ENCODE results near the gene ARL4A.

The ARL4A gene

GRCh38 chr7:12722636-12723605, 35.5 kb downstream of the ARL4A start:
- no peaks in the 10 kb centered on the region for H3K9me3 ChIP-seq (ENCODE audit: control insufficient read depth in 1 of 2, low read length in 2 of 2)
- H3K4me3 ChIP-seq (ENCODE audit: low read depth in 1 of 2, low read length in 2 of 2) = no peak overlapping the region
- H3K4me1 ChIP-seq (ENCODE audit: control insufficient read depth in 1 of 2, insufficient read depth in 2 of 2, low read length in 2 of 2) = peaks cover 0 to 8% of the 10 kb centered on the region in 2 donors
- H3K9ac ChIP-seq (ENCODE audit: low read depth in 1 of 2, low read length in 2 of 2) = no peak overlapping the region
- H3K36me3 ChIP-seq (ENCODE audit: control insufficient read depth in 1 of 2, insufficient read depth in 2 of 2, low read length in 2 of 2) = no peaks in the 10 kb centered on the region
- H3K27me3 ChIP-seq (ENCODE audit: control insufficient read depth in 1 of 2, insufficient read depth in 2 of 2, low read length in 2 of 2) = no peaks in the 10 kb centered on the region
- H3K27ac ChIP-seq (ENCODE audit: low read depth, low read length) = no peak overlapping the region

- Histone ChIP-seq H3K4me1 (ENCODE audit: control insufficient read depth in 1 of 2, insufficient read depth in 2 of 2, low read length in 2 of 2) (peaks cover 0 to 8% of the 10 kb centered on the region in 2 donors), H3K27ac (ENCODE audit: low read depth, low read length) (no peak overlapping the region), H3K27me3 (ENCODE audit: control insufficient read depth in 1 of 2, insufficient read depth in 2 of 2, low read length in 2 of 2) (no peaks in the 10 kb centered on the region), H3K9ac (ENCODE audit: low read depth in 1 of 2, low read length in 2 of 2) (no peak overlapping the region), H3K4me3 (ENCODE audit: low read depth in 1 of 2, low read length in 2 of 2) (no peak overlapping the region), H3K9me3 (ENCODE audit: control insufficient read depth in 1 of 2, low read length in 2 of 2) (no peaks in the 10 kb centered on the region), H3K36me3 (ENCODE audit: control insufficient read depth in 1 of 2, insufficient read depth in 2 of 2, low read length in 2 of 2) (no peaks in the 10 kb centered on the region)
Measured at GRCh38 chr7:12725575-12726316, 38.3 kb downstream of the ARL4A start.

- H3K36me3 ChIP-seq (ENCODE audit: control insufficient read depth in 1 of 2, insufficient read depth in 2 of 2, low read length in 2 of 2) = no peaks in the 10 kb centered on the region
- H3K4me1 ChIP-seq (ENCODE audit: control insufficient read depth in 1 of 2, insufficient read depth in 2 of 2, low read length in 2 of 2) = peaks cover 0 to 12% of the 10 kb centered on the region in 2 donors
- H3K4me3 ChIP-seq (ENCODE audit: low read depth in 1 of 2, low read length in 2 of 2) = no peak overlapping the region
- no peak overlapping the region for H3K27ac ChIP-seq (ENCODE audit: low read depth, low read length)
- no peaks in the 10 kb centered on the region for H3K9me3 ChIP-seq (ENCODE audit: control insufficient read depth in 1 of 2, low read length in 2 of 2)
- no peaks in the 10 kb centered on the region for H3K27me3 ChIP-seq (ENCODE audit: control insufficient read depth in 1 of 2, insufficient read depth in 2 of 2, low read length in 2 of 2)
- H3K9ac ChIP-seq (ENCODE audit: low read depth in 1 of 2, low read length in 2 of 2) = no peak overlapping the region
Measured at GRCh38 chr7:12726908-12727307, 39.5 kb downstream of the ARL4A start.

- Histone ChIP-seq H3K9me3 (ENCODE audit: control insufficient read depth in 1 of 2, low read length in 2 of 2) (no peaks in the 10 kb centered on the region), H3K27me3 (ENCODE audit: control insufficient read depth in 1 of 2, insufficient read depth in 2 of 2, low read length in 2 of 2) (no peaks in the 10 kb centered on the region), H3K36me3 (ENCODE audit: control insufficient read depth in 1 of 2, insufficient read depth in 2 of 2, low read length in 2 of 2) (no peaks in the 10 kb centered on the region), H3K9ac (ENCODE audit: low read depth in 1 of 2, low read length in 2 of 2) (no peak overlapping the region), H3K27ac (ENCODE audit: low read depth, low read length) (no peak overlapping the region), H3K4me1 (ENCODE audit: control insufficient read depth in 1 of 2, insufficient read depth in 2 of 2, low read length in 2 of 2) (peaks cover 0 to 11% of the 10 kb centered on the region in 2 donors), H3K4me3 (ENCODE audit: low read depth in 1 of 2, low read length in 2 of 2) (no peak overlapping the region)
Measured at GRCh38 chr7:12727455-12728191, 40.2 kb downstream of the ARL4A start.

- Histone ChIP-seq H3K4me1 (ENCODE audit: control insufficient read depth in 1 of 2, insufficient read depth in 2 of 2, low read length in 2 of 2) (peaks cover 0 to 6% of the 10 kb centered on the region in 2 donors), H3K36me3 (ENCODE audit: control insufficient read depth in 1 of 2, insufficient read depth in 2 of 2, low read length in 2 of 2) (no peaks in the 10 kb centered on the region), H3K9me3 (ENCODE audit: control insufficient read depth in 1 of 2, low read length in 2 of 2) (no peaks in the 10 kb centered on the region), H3K4me3 (ENCODE audit: low read depth in 1 of 2, low read length in 2 of 2) (no peak overlapping the region), H3K27me3 (ENCODE audit: control insufficient read depth in 1 of 2, insufficient read depth in 2 of 2, low read length in 2 of 2) (no peaks in the 10 kb centered on the region), H3K9ac (ENCODE audit: low read depth in 1 of 2, low read length in 2 of 2) (no peak overlapping the region), H3K27ac (ENCODE audit: low read depth, low read length) (no peak overlapping the region)
Measured at GRCh38 chr7:12728192-12728538, 40.7 kb downstream of the ARL4A start.

- no peaks in the 10 kb centered on the region for H3K27me3 ChIP-seq (ENCODE audit: control insufficient read depth in 1 of 2, insufficient read depth in 2 of 2, low read length in 2 of 2)
- no peaks in the 10 kb centered on the region for H3K36me3 ChIP-seq (ENCODE audit: control insufficient read depth in 1 of 2, insufficient read depth in 2 of 2, low read length in 2 of 2)
- H3K9ac ChIP-seq (ENCODE audit: low read depth in 1 of 2, low read length in 2 of 2) = no peak overlapping the region
- H3K4me3 ChIP-seq (ENCODE audit: low read depth in 1 of 2, low read length in 2 of 2) = no peak overlapping the region
- no peak overlapping the region for H3K27ac ChIP-seq (ENCODE audit: low read depth, low read length)
- H3K9me3 ChIP-seq (ENCODE audit: control insufficient read depth in 1 of 2, low read length in 2 of 2) = no peaks in the 10 kb centered on the region
- H3K4me1 ChIP-seq (ENCODE audit: control insufficient read depth in 1 of 2, insufficient read depth in 2 of 2, low read length in 2 of 2) = peaks cover 0 to 4% of the 10 kb centered on the region in 2 donors
Measured at GRCh38 chr7:12729112-12729511, 41.7 kb downstream of the ARL4A start.

- Histone ChIP-seq H3K9me3 (ENCODE audit: control insufficient read depth in 1 of 2, low read length in 2 of 2) (no peaks in the 10 kb centered on the region), H3K27me3 (ENCODE audit: control insufficient read depth in 1 of 2, insufficient read depth in 2 of 2, low read length in 2 of 2) (no peaks in the 10 kb centered on the region), H3K9ac (ENCODE audit: low read depth in 1 of 2, low read length in 2 of 2) (no peak overlapping the region), H3K4me1 (ENCODE audit: control insufficient read depth in 1 of 2, insufficient read depth in 2 of 2, low read length in 2 of 2) (peaks cover 0 to 4% of the 10 kb centered on the region in 2 donors), H3K36me3 (ENCODE audit: control insufficient read depth in 1 of 2, insufficient read depth in 2 of 2, low read length in 2 of 2) (no peaks in the 10 kb centered on the region), H3K4me3 (ENCODE audit: low read depth in 1 of 2, low read length in 2 of 2) (no peak overlapping the region), H3K27ac (ENCODE audit: low read depth, low read length) (no peak overlapping the region)
Measured at GRCh38 chr7:12730523-12730922, 43.1 kb downstream of the ARL4A start.

GRCh38 chr7:12731214-12731656, 43.8 kb downstream of the ARL4A start:
- H3K9me3 ChIP-seq (ENCODE audit: control insufficient read depth in 1 of 2, low read length in 2 of 2) = no peaks in the 10 kb centered on the region
- no peak overlapping the region for H3K4me3 ChIP-seq (ENCODE audit: low read depth in 1 of 2, low read length in 2 of 2)
- H3K9ac ChIP-seq (ENCODE audit: low read depth in 1 of 2, low read length in 2 of 2) = no peak overlapping the region
- no peaks in the 10 kb centered on the region for H3K36me3 ChIP-seq (ENCODE audit: control insufficient read depth in 1 of 2, insufficient read depth in 2 of 2, low read length in 2 of 2)
- no peak overlapping the region for H3K27ac ChIP-seq (ENCODE audit: low read depth, low read length)
- no peaks in the 10 kb centered on the region for H3K27me3 ChIP-seq (ENCODE audit: control insufficient read depth in 1 of 2, insufficient read depth in 2 of 2, low read length in 2 of 2)
- peaks cover 0 to 4% of the 10 kb centered on the region in 2 donors for H3K4me1 ChIP-seq (ENCODE audit: control insufficient read depth in 1 of 2, insufficient read depth in 2 of 2, low read length in 2 of 2)

GRCh38 chr7:12731775-12732174, 44.3 kb downstream of the ARL4A start:
- H3K4me3 ChIP-seq (ENCODE audit: low read depth in 1 of 2, low read length in 2 of 2) = no peak overlapping the region
- H3K9ac ChIP-seq (ENCODE audit: low read depth in 1 of 2, low read length in 2 of 2) = no peak overlapping the region

More at GRCh38 chr7:12731775-12732174, 44.3 kb downstream of the ARL4A start:
- H3K9me3 ChIP-seq (ENCODE audit: control insufficient read depth in 1 of 2, low read length in 2 of 2) = no peaks in the 10 kb centered on the region
- H3K27ac ChIP-seq (ENCODE audit: low read depth, low read length) = no peak overlapping the region
- no peaks in the 10 kb centered on the region for H3K36me3 ChIP-seq (ENCODE audit: control insufficient read depth in 1 of 2, insufficient read depth in 2 of 2, low read length in 2 of 2)
- H3K4me1 ChIP-seq (ENCODE audit: control insufficient read depth in 1 of 2, insufficient read depth in 2 of 2, low read length in 2 of 2) = peaks cover 0 to 4% of the 10 kb centered on the region in 2 donors
- no peaks in the 10 kb centered on the region for H3K27me3 ChIP-seq (ENCODE audit: control insufficient read depth in 1 of 2, insufficient read depth in 2 of 2, low read length in 2 of 2)

Measured in duodenal mucosa (tissue), 2 donors.